DND-41 (cell line): ENCODE data around the gene KRT86.

ENCODE experiments used
- ATAC-seq: fragments of 200-7000 bp; cut with Tn5 transposase; 3 replicates; pipeline ENCODE4 v1.9.1; 2021; ENCODE audit warnings: low read depth; ENCODE audit not compliant: insufficient read depth
- DNase-seq: peaks from one replicate; pipeline ENCODE4 v3.0.0-alpha.2; 2020
- H2AFZ ChIP-seq: 2 replicates; pipeline ENCODE4 v1.6.0; 2012; ENCODE audit warnings: low read depth, low read length
- H3K27ac ChIP-seq: 2 replicates; pipeline ENCODE4 v1.5.1; 2012; ENCODE audit warnings: low read length, inconsistent platforms
- H3K27me3 ChIP-seq: fragments of 200-600 bp; sonication (generic); 2 replicates; pipeline ENCODE4 v1.6.0; 2012; ENCODE audit warnings: low read length, mild to moderate bottlenecking, inconsistent platforms; ENCODE audit not compliant: insufficient read depth, poor library complexity
- H3K36me3 ChIP-seq: 2 replicates; pipeline ENCODE4 v1.5.1; 2012; ENCODE audit warnings: low read length, inconsistent platforms; ENCODE audit not compliant: insufficient read depth
- H3K4me1 ChIP-seq: 2 replicates; pipeline ENCODE4 v1.5.1; 2012; ENCODE audit warnings: mild to moderate bottlenecking, low read length; ENCODE audit not compliant: insufficient read depth
- H3K4me2 ChIP-seq: 2 replicates; pipeline ENCODE4 v1.6.0; 2012; ENCODE audit warnings: mild to moderate bottlenecking, moderate library complexity, low read length, inconsistent platforms; ENCODE audit not compliant: insufficient read depth
- H3K4me3 ChIP-seq, 2 experiments: fragments of 200-600 bp in 1 of 2; shearing (Covaris generic) in 1 of 2; 2 replicates each; pipeline ENCODE4 v1.5.1; 2012 to 2016; ENCODE audit warnings: inconsistent platforms in 2 of 2, low read length in 2 of 2, mild to moderate bottlenecking in 2 of 2, low read depth in 1 of 2, moderate library complexity in 1 of 2
- H3K79me2 ChIP-seq: 2 replicates; pipeline ENCODE4 v1.6.0; 2012; ENCODE audit warnings: low read length, inconsistent platforms; ENCODE audit not compliant: insufficient read depth
- H3K9ac ChIP-seq: 2 replicates; pipeline ENCODE4 v1.6.0; 2012; ENCODE audit warnings: low read depth, mild to moderate bottlenecking, inconsistent platforms, low read length, moderate library complexity
- H3K9me3 ChIP-seq: 2 replicates; pipeline ENCODE4 v1.5.1; 2012; ENCODE audit warnings: low read length, moderate library complexity, mild to moderate bottlenecking, inconsistent platforms; ENCODE audit not compliant: insufficient read depth, severe bottlenecking
- H4K20me1 ChIP-seq: 2 replicates; pipeline ENCODE4 v1.6.0; 2012; ENCODE audit warnings: low read length; ENCODE audit not compliant: insufficient read depth
- EZH2 ChIP-seq: IDR thresholded peaks from 3 replicates; pipeline ENCODE4 v1.6.1; 2012; ENCODE audit warnings: borderline replicate concordance, low read depth, mild to moderate bottlenecking, moderate library complexity, low read length, inconsistent platforms; ENCODE audit not compliant: severe bottlenecking
- TF ChIP-seq, protein P1 (sequence below): IDR thresholded peaks from 2 replicates; pipeline ENCODE4 v1.5.1; 2012; ENCODE audit warnings: borderline replicate concordance, low read length, moderate library complexity, mild to moderate bottlenecking; ENCODE audit not compliant: poor library complexity, severe bottlenecking; ENCODE audit errors: extremely low read depth

The KRT86 gene

GRCh38 chr12:52338241-52338960 lies 64.0 kb downstream of the KRT86 start:
- Histone ChIP-seq H3K27me3 (peaks cover 9% of the 10 kb centered on the region), H3K9me3 (no peaks in the 10 kb centered on the region)
- no peak for DNase-seq

GRCh38 chr12:52341066-52341580 lies 66.7 kb downstream of the KRT86 start:
- no peak overlapping the region for H2AFZ ChIP-seq
- no peak overlapping the region for H3K27ac ChIP-seq
- TF ChIP-seq, protein P1, sequence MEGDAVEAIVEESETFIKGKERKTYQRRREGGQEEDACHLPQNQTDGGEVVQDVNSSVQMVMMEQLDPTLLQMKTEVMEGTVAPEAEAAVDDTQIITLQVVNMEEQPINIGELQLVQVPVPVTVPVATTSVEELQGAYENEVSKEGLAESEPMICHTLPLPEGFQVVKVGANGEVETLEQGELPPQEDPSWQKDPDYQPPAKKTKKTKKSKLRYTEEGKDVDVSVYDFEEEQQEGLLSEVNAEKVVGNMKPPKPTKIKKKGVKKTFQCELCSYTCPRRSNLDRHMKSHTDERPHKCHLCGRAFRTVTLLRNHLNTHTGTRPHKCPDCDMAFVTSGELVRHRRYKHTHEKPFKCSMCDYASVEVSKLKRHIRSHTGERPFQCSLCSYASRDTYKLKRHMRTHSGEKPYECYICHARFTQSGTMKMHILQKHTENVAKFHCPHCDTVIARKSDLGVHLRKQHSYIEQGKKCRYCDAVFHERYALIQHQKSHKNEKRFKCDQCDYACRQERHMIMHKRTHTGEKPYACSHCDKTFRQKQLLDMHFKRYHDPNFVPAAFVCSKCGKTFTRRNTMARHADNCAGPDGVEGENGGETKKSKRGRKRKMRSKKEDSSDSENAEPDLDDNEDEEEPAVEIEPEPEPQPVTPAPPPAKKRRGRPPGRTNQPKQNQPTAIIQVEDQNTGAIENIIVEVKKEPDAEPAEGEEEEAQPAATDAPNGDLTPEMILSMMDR = no peak
- no peak for TF ChIP-seq EZH2
- H3K36me3 ChIP-seq = no peaks in the 10 kb centered on the region
- H3K27me3 ChIP-seq = peaks cover 9% of the 10 kb centered on the region
- H3K9ac ChIP-seq = no peak overlapping the region
- no peak for DNase-seq
- no peaks in the 10 kb centered on the region for H3K4me1 ChIP-seq
- H3K4me3 ChIP-seq = no peak overlapping the region
- H4K20me1 ChIP-seq = peaks cover 2% of the 10 kb centered on the region; the same call in 1 of the 2 replicates
- ATAC-seq = no peak
- H3K79me2 ChIP-seq = no peaks in the 10 kb centered on the region
- H3K4me2 ChIP-seq = no peak overlapping the region
- no peaks in the 10 kb centered on the region for H3K9me3 ChIP-seq

More at GRCh38 chr12:52338241-52338960, 64.0 kb downstream of the KRT86 start:
- Histone ChIP-seq H3K4me2 (no peak overlapping the region), H3K79me2 (no peaks in the 10 kb centered on the region), H2AFZ (no peak overlapping the region), H3K4me1 (no peaks in the 10 kb centered on the region), H3K9ac (no peak overlapping the region), H3K27ac (no peak overlapping the region), H4K20me1 (peaks cover 2% of the 10 kb centered on the region; the same call in 1 of the 2 replicates), H3K36me3 (no peaks in the 10 kb centered on the region), H3K4me3 (no peak overlapping the region)
- ATAC-seq = no peak
- TF ChIP-seq EZH2 = no peak
- TF ChIP-seq, protein P1 = no peak

DNA sequence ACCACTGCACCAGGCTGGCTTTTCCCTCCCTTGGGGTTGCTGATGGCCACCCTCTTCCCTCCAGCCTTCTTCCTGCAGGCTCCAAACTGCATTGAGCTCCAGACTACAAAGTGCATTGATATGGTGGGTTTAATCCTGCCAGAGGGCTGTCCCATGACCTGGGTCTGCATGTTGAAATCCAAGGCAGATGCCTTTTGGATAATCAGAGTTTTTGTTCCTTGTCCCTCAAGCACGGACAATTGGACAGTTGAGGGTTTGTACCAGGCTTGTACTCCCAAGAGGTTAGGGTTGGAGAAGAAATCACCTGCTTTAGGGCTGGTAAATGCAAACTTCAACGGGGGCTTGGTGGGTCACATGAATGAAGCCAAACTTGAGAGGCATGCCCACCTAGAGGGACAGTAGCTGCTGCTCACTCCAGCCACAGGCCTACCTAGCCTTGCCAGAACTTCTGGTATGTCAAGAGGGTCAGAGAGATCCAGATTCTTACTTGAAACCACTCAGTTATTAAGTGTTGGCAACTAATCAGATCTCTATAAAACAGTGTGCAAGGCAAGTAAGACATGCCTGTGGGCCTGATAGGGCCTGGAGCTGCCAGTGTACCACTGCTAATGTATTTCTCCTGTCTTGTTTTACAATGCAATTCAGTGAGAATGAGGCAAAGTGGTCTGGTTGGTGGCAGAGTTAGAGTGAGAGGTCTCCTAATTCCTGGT lies 68.5 kb downstream of the KRT86 start:
- Histone ChIP-seq H3K4me2 (no peak overlapping the region), H3K9ac (no peak overlapping the region), H3K36me3 (no peaks in the 10 kb centered on the region), H3K27ac (no peak overlapping the region), H4K20me1 (peaks cover 2% of the 10 kb centered on the region; the same call in 1 of the 2 replicates), H3K79me2 (no peaks in the 10 kb centered on the region), H3K27me3 (peaks cover 11% of the 10 kb centered on the region), H2AFZ (no peak overlapping the region), H3K4me3 (no peak overlapping the region), H3K4me1 (no peaks in the 10 kb centered on the region), H3K9me3 (no peaks in the 10 kb centered on the region)
- ATAC-seq = no peak
- no peak for DNase-seq
- TF ChIP-seq EZH2 = no peak
- TF ChIP-seq, protein P1 = no peak
